Stomach (tissue), 4 donors: ENCODE results near the gene CCDC88C.

Source experiments
- POLR2A ChIP-seq, 4 donors: fragments of 450-650 bp; IDR thresholded peaks; one replicate each; pipeline ENCODE4 v1.6.1; 2016; ENCODE audit warnings: antibody characterized with exemption in 4 of 4, control low read depth in 2 of 4, mild to moderate bottlenecking in 1 of 4, moderate library complexity in 1 of 4
- TF ChIP-seq, protein P1 (sequence below), 7 experiments: fragments of 450-650 bp in 4 of 7; fragments of 200-600 bp in 3 of 7; sonication (generic) in 3 of 7; IDR thresholded peaks; one replicate each; pipeline ENCODE4 v1.5.1; 2016 to 2019; ENCODE audit warnings: antibody characterized with exemption in 7 of 7, control low read depth in 2 of 7, mild to moderate bottlenecking in 1 of 7

DNA sequence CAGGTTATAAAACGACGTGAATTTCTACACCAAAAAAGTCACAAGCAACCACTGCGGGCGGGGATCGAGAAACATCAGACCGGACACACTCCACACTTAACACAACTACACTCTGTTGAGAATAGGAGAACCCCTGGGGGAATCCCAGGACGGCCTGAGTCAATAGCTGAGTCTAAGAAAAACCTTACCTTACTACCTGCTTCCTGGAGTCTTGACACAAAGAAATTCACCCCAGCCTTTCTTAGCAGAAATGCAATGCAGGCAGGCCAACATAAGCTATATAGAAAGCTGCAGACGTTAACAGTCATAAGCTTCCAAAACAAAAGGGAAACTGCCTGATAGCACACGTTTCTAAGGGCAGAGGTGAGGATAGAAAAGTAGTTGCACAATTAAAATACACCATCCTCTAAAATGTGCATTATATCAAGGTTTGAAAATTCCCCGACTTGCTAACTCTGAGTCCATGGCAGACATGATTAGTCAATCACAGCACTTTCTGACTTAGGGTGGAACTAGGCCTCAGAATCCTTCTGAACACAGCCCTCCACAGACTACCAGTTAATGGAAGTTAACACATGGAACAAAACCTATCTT lies 68.0 kb downstream of the CCDC88C start:
- TF ChIP-seq, protein P1, sequence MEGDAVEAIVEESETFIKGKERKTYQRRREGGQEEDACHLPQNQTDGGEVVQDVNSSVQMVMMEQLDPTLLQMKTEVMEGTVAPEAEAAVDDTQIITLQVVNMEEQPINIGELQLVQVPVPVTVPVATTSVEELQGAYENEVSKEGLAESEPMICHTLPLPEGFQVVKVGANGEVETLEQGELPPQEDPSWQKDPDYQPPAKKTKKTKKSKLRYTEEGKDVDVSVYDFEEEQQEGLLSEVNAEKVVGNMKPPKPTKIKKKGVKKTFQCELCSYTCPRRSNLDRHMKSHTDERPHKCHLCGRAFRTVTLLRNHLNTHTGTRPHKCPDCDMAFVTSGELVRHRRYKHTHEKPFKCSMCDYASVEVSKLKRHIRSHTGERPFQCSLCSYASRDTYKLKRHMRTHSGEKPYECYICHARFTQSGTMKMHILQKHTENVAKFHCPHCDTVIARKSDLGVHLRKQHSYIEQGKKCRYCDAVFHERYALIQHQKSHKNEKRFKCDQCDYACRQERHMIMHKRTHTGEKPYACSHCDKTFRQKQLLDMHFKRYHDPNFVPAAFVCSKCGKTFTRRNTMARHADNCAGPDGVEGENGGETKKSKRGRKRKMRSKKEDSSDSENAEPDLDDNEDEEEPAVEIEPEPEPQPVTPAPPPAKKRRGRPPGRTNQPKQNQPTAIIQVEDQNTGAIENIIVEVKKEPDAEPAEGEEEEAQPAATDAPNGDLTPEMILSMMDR (IDR thresholded peaks at IDR 0.05) = no peak
- no peak for TF ChIP-seq POLR2A (IDR thresholded peaks at IDR 0.05)
